Stimulated activated CD4-positive, alpha-beta T cell treated with anti-CD3 and anti-CD28 coated beads, TNF-alpha, amount 100 ng/mL, for 1 hour (primary cell): Measurements from ENCODE around the gene OCEL1.

Experiments used
- DNase-seq, 3 donors: peaks; one replicate each; pipeline ENCODE4 v3.0.0-alpha.2; 2020; ENCODE audit warnings: low read depth in 3 of 3, low spot score in 1 of 3

Gene OCEL1

DNA sequence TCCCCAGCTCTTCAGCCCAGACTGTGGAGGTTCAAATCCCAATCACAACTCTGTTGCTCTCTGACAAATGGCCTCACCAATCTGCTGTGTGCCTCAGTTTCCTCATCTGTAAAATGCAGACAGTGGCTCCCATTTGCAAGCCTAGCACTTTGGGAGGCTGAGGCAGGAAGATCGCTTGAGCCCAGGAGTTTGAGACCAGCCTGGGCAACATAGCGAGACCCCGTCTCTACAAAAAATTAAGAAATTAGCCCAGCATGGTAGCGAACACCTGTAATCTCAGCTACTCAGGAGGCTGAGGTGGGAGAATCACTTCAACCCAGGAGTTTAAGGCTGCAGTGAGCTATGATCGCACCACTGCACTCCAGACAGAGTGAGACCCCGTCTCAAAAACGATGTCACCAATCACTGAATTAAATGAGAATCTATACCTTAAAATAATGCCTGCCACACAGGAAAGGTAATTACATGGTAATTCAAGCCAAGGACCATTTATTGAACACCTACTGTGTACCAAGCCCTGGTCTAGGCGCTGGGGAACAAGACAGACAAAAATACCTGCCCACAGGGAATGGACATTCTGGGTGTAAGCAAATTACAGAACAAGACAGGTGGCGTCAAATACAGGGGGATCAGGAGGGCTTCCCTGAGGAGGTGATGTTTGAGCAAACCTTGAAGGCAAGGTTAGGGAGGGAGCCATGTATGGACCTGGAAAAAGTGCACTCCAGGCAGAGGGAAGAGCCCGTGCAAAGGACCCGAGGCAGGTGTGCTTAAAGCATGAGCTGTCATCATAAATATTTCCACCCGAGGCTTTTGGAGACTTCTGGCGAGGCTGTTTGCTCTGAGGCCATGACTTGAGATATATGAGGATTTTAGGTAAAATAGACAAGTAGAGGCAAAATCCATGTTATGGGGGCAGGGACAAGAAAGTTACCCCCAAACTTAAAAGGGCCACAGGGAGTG lies 12.0 kb downstream of the OCEL1 start:
- DNase-seq, result no peak

- no peak for DNase-seq
Measured at GRCh38 chr19:17240062-17240752, 14.2 kb downstream of the OCEL1 start.

GRCh38 chr19:17240826-17241399 lies 14.9 kb downstream of the OCEL1 start:
- DNase-seq, result no peak

GRCh38 chr19:17242431-17243208 lies 16.6 kb downstream of the OCEL1 start:
- DNase-seq, result no peak

DNA sequence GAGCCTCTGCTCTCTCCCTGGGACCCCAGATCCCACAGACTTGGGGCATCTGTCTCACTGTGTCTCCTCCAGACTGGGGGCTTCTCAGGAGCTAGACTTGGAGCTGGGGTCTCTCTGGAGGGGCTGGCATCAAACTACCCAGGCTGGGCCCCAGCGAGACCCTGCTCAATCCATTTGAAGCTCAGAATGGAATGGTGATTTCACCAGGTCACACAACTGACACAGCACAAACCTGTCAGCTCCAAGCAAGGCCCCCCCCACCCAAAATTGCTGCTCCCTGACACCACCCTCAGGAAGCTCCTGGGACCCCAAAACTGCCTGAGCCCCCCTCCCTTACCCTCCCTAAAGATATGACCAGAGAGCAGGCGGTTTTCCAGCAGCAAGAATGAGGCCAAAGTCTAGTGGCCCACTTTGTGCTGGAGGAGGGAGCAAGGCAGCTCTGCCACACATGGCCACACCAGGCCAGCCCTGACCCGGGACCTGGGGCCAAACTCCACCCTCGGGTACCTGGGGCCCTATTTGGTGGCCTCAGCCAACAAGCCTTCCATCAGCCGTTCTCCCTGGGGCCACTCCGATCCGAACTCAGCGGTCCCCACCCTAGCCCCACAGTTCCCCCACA lies 17.3 kb downstream of the OCEL1 start:
- DNase-seq, result no peak

- DNase-seq, result no peak
Measured at GRCh38 chr19:17243830-17244617, 18.0 kb downstream of the OCEL1 start.

GRCh38 chr19:17244618-17245534 lies 18.9 kb downstream of the OCEL1 start:
- DNase-seq, result no peak

DNA sequence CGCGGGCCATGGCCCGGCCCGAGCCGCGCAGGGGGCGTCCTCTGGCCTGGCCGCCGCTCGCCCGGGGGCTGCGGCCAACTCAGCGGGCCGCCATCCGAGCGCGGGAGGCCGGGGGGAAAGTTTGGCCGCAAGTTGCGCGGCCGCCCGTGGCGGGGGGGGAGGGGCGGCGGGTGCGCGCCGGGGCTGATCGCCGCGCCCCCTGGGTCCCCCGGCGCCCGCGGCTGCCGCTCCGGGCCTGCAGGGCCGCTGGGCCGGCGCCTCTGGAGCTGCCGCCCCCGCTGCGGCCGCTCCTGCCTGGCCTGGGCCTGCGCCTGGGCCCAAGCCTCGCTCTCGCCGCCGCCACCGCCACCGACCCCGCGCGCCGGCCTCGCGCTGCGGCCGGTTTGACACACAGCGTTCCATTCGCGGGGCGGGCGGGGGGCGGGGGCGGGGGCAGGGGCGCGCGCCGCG lies 19.5 kb downstream of the OCEL1 start, which contains the start of gene NR2F6:
NR2F6 (minus strand) TSS at position 385 of the 450 bp plus-strand sequence. CDS start 699 bp downstream, outside the sequence.
- DNase-seq, result peak in 1 of 3 donors; percentile 21

GRCh38 chr19:17246681-17247425 lies 20.8 kb downstream of the OCEL1 start:
- DNase-seq, result no peak

DNA sequence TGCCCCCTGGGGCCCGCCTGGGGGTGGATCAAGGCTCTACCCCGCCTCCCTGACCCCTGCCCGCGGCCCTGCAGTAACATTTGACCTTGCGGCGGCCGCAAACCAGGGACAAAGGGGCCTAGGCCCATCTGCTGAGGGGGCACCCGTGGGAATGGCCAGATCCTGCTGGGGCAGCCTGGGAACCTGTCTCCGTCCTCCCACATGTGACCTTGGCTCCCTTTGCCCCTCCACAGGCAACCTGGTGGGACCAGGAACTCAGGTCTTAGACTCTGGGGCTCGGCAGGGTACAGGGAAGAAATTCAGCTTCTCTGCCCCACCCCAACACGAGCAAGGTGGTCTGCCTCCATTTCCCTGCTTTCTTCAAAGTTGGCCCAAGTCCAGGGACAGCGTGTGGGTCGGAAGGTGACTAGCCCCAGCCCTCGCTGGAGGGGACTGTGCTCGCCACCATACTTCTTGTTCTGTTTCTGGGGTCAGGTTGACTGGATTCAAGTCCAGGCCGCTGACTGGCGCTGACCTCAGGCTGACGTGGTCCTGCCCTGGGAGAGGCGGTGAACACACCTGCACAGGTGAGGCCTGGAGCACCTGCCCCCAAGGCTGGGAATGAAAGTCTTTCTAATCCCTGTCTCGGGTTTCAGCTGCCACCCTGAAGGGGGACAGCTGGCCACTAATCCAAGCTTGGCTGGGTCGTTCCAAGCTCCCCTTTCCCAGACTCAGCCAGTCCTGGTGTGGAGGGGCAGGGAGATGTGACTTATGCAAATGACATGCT lies 22.2 kb downstream of the OCEL1 start:
- DNase-seq, result no peak

DNA sequence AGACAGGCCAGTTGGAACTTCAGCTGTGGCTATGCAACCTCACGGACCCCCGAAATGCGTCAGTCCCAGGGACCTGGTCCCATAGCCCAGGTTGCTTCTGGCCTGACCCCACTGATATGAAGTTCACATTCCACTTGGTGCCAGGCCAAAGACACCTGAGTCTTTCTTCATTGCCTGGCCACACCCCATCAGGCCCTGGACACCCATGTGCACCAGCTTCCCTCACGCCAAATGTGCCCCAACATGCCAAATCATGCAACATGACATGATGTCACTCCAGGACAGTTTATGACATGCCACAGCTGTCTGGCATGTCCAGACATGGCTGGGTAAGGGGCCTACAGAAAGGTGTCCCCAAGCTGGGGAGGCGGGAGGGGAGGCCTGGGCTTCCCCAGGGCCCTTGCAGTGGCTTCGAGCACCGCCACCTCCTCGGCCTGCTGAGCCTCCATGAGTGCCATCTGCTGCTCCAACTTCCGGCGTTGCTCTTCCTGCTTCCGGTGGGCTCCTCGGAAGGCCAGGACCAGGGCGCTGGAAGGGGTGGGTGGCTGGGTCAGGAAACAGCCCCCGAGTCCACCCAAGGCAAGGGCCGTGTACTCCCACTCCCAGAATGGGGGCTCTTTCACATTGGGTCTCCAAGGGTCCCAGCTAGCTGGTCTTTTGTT lies 24.0 kb downstream of the OCEL1 start:
- no peak for DNase-seq

DNA sequence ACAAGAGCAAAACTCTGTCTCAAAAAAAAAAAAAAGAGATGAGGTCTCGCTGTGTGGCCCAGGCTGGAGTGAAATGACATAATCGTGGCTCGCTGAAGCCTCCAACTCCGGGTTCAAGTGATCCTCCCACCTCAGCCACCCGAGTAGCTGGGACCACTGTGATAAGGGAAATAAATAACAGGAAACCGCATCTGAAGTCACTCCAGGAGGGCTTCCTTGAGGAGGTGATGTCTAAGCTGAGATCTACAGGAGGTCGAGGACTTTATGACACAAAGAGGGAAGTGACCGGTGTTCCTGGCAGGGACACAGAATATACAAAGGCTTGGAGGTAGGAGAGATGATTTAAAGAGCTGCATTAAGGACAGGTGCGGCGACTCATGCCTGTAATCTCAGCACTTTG lies 28.6 kb downstream of the OCEL1 start:
- DNase-seq, result no peak

DNA sequence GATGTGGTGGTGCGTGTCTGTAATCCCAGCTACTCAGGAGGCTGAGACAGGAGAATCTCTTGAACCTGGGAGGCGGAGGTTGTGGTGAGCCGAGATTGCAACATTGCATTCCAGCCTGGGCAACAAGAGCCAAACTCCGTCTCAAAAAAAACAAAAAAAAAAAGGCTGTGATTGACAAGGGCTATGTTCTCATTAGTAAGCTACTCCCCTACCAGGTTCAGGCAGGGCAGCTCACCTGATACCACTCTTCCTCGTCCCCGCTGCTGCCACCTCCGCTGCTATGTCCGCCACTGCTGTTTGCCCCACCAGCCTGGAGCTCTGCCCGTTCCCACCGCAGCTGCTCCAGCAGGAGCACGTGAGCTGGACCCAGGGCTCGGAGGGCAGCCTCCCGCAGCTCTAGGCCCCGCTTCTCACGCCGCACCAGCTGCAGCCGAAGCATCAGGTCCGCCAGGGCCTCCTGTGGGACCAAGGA lies 29.2 kb downstream of the OCEL1 start:
- no peak for DNase-seq

GRCh38 chr19:17256130-17256529 lies 30.1 kb downstream of the OCEL1 start:
- DNase-seq, result no peak

DNA sequence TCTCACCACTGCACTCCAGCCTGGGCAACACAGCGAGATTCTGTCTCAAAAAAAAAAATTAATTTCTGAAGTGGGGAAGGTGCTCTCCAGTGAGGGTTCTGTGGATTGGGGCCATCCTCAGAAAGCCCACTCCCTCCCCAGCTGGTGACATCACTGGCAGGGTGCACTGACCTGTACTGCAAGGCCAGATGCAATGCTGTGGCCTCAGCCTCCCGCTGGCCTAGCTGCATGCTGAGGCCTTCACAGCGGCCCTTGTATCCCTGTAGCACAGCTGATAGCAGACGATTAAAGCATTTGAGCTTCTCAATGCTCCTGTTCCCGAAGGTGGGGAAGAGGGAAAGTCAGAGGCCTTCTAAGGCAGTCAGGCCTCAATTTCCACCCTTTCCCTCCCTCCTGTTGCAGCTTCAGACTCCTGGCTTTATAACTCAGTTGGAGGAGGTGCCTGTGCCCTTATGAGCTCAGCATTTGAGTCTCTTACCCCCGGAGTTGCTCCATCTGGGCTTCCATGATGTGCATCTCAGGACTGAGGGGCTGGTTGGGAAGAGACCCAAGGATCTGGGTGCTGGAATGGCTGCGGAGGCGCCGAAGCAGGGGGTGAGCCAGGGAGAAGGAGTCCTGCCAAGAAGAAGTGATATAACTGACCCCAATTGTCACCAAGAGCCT lies 33.2 kb downstream of the OCEL1 start:
- no peak for DNase-seq

GRCh38 chr19:17259934-17260333 lies 33.9 kb downstream of the OCEL1 start:
- DNase-seq, result no peak
